HepG2 (cell line): Measurements from ENCODE around the gene ASGR1. TPM values are rescaled to one million over a fixed set of nuclear protein-coding genes. Genes with fewer than 3 reads are reported as not detected.
A peak's percentile ranks its signal among the peaks of the same experiment; 100 is the strongest.

Experiments used
- GMEB1 ChIP-seq: sonication (generic); formaldehyde crosslinking; IDR thresholded peaks from 2 replicates; pipeline ENCODE4 v1.5.1; 2020; ENCODE audit warnings: missing genetic modification reagents, mild to moderate bottlenecking, borderline replicate concordance
- HNF4A ChIP-seq: sonication (generic); formaldehyde crosslinking; IDR thresholded peaks from 2 replicates; pipeline ENCODE4 v1.4.0; 2020; ENCODE audit warnings: missing genetic modification reagents
- RERE ChIP-seq: IDR thresholded peaks from 2 replicates; pipeline ENCODE4 v1.6.1; 2016; ENCODE audit warnings: low read depth, missing genetic modification reagents, missing compliant biosample characterization
- STAT6 ChIP-seq: sonication (generic); formaldehyde crosslinking; IDR thresholded peaks from 2 replicates; pipeline ENCODE4 v1.4.0; 2020; ENCODE audit warnings: missing genetic modification reagents, mild to moderate bottlenecking, borderline replicate concordance
- TOPORS ChIP-seq: sonication (generic); formaldehyde crosslinking; IDR thresholded peaks from 2 replicates; pipeline ENCODE4 v1.8.0; 2023; ENCODE audit warnings: mild to moderate bottlenecking, missing genetic modification reagents
- TRIM24 ChIP-seq: sonication (generic); formaldehyde crosslinking; IDR thresholded peaks from 2 replicates; pipeline ENCODE4 v1.8.0; 2022; ENCODE audit warnings: mild to moderate bottlenecking, missing genetic modification reagents
- ZBTB7B ChIP-seq: sonication (generic); formaldehyde crosslinking; IDR thresholded peaks from 2 replicates; pipeline ENCODE4 v1.4.0; 2020; ENCODE audit warnings: missing genetic modification reagents
- ZNF12 ChIP-seq: sonication (generic); formaldehyde crosslinking; IDR thresholded peaks from 2 replicates; pipeline ENCODE4 v1.5.0; 2020; ENCODE audit warnings: missing genetic modification reagents
- ZNF761 ChIP-seq: sonication (generic); formaldehyde crosslinking; conservative IDR thresholded peaks from 2 replicates; pipeline ENCODE4 v1.4.0; 2020; ENCODE audit warnings: mild to moderate bottlenecking, missing genetic modification reagents
- ZSCAN5A ChIP-seq: sonication (generic); formaldehyde crosslinking; IDR thresholded peaks from 2 replicates; pipeline ENCODE4 v1.8.0; 2022; ENCODE audit warnings: mild to moderate bottlenecking, missing genetic modification reagents, borderline replicate concordance
- polyA plus RNA-seq, 8 experiments: library from polyadenylated mRNA; depleted of rRNA in 3 of 8; stranded (reverse) in 7 of 8; unstranded in 1 of 8; fragments of >200 nt; fragmentation: Illumina TruSeq in 4 of 8; extraction: Trizol in 4 of 8; gene quantifications; 2 replicates each; pipeline versions ENCODE4 v1.2.1 to v1.2.3, GENCODE V29; 2011 to 2016; ENCODE audit warnings: low read depth in 4 of 8, missing spikeins in 1 of 8, mixed read lengths in 1 of 8; ENCODE audit not compliant: insufficient read depth in 1 of 8
- total RNA-seq, 5 experiments: library from RNA; depleted of rRNA; stranded (reverse); fragments of >200 nt; fragmentation: Illumina TruSeq; extraction: Trizol; gene quantifications; 2 replicates each; pipeline ENCODE4 v1.2.3, GENCODE V29; 2016; ENCODE audit warnings: low read depth in 1 of 5
- TF ChIP-seq, protein P1 (sequence below): sonication (generic); formaldehyde crosslinking; IDR thresholded peaks from 2 replicates; pipeline ENCODE4 v1.4.0; 2020; ENCODE audit warnings: missing genetic modification reagents

Gene ASGR1
- total and polyA plus RNA-seq, 2 of the 13 experiments (the other 11 are each of a cell fraction or from before 2014, with no cell fraction given) = 353 to 796 TPM

GRCh38 chr17:7179317-7180254, at the start of gene ASGR1 (continued):
- TF ChIP-seq GMEB1 (CRISPR knock-in tag) = peak; percentile 65; the same call in 1 of the 2 replicates
- no peak for TF ChIP-seq ZSCAN5A
- TF ChIP-seq TOPORS (CRISPR knock-in tag) = no peak
- TF ChIP-seq HNF4A (CRISPR knock-in tag) = peak; percentile 96
- TF ChIP-seq ZNF12 (CRISPR knock-in tag) = peak; percentile 47; the same call in 1 of the 2 replicates
- TF ChIP-seq, protein P1, sequence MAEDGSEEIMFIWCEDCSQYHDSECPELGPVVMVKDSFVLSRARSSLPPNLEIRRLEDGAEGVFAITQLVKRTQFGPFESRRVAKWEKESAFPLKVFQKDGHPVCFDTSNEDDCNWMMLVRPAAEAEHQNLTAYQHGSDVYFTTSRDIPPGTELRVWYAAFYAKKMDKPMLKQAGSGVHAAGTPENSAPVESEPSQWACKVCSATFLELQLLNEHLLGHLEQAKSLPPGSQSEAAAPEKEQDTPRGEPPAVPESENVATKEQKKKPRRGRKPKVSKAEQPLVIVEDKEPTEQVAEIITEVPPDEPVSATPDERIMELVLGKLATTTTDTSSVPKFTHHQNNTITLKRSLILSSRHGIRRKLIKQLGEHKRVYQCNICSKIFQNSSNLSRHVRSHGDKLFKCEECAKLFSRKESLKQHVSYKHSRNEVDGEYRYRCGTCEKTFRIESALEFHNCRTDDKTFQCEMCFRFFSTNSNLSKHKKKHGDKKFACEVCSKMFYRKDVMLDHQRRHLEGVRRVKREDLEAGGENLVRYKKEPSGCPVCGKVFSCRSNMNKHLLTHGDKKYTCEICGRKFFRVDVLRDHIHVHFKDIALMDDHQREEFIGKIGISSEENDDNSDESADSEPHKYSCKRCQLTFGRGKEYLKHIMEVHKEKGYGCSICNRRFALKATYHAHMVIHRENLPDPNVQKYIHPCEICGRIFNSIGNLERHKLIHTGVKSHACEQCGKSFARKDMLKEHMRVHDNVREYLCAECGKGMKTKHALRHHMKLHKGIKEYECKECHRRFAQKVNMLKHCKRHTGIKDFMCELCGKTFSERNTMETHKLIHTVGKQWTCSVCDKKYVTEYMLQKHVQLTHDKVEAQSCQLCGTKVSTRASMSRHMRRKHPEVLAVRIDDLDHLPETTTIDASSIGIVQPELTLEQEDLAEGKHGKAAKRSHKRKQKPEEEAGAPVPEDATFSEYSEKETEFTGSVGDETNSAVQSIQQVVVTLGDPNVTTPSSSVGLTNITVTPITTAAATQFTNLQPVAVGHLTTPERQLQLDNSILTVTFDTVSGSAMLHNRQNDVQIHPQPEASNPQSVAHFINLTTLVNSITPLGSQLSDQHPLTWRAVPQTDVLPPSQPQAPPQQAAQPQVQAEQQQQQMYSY (CRISPR knock-in tag) = peak; percentile 21; the same call in 1 of the 2 replicates
- peak; percentile 82; the same call in 1 of the 2 replicates for TF ChIP-seq TRIM24 (CRISPR knock-in tag)
- peak; percentile 85; the same call in 1 of the 2 replicates for TF ChIP-seq ZBTB7B (CRISPR knock-in tag)
- peak; percentile 77; the same call in 1 of the 2 replicates for TF ChIP-seq STAT6 (CRISPR knock-in tag)
- TF ChIP-seq ZNF761 (CRISPR knock-in tag) = peak; percentile 47; the same call in 1 of the 2 replicates
- peak; percentile 5; the same call in 1 of the 2 replicates for TF ChIP-seq RERE (CRISPR knock-in tag)
